ENCODE data around the gene NPPA. TPM values are rescaled to one million over a fixed set of nuclear protein-coding genes. Genes with fewer than 3 reads are reported as not detected.

Gene NPPA
- total RNA-seq, 1 experiment from 2014 or later: not detected

DNA sequence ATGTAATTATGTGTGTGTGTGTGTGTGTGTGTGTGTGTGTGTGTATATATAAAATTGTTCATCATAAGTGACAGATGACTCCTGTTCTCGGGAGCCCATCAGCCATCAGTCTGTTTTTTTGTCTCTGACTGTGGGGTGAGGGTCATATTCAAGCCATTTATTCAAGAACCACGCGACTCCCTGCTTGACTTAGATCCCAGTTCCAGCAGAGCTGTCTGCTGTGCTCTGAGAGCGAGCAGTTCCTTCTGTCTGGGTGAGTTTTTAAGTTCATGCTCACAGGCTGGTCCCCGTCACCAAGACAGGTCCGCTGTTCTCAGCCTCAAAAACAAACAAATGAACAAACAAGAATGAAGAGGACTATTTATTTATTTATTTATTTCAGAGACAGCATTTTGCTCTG is 29.5 kb upstream of the NPPA start:
- Histone ChIP-seq H2AK5ac (ENCODE audit: insufficient read length, low read length) (no peak overlapping the region), H4K5ac (ENCODE audit: insufficient read length, low read depth, low read length) (no peak overlapping the region), H2BK5ac (ENCODE audit: insufficient read length, low read length) (no peak overlapping the region), H2BK15ac (ENCODE audit: low read depth, low read length) (no peak overlapping the region), H3K27ac (ENCODE audit: insufficient read length, low read depth, low read length) (no peak overlapping the region), H3K27me3 (ENCODE audit: insufficient read depth, low read length) (no peaks in the 10 kb centered on the region), H4K8ac (replicated peaks; ENCODE audit: insufficient read length, low read depth, low read length) (no peak overlapping the region), H4K91ac (ENCODE audit: insufficient read length, low read depth, low read length) (no peak overlapping the region), H3K4ac (ENCODE audit: low read depth, low read length) (no peak overlapping the region), H3K23me2 (ENCODE audit: insufficient read length, low read depth, low read length, poor library complexity, severe bottlenecking) (no peaks in the 10 kb centered on the region), H3T11ph (ENCODE audit: low read length) (no peak overlapping the region), H3K79me2 (ENCODE audit: insufficient read depth, low read length) (no peaks in the 10 kb centered on the region), H2BK12ac (ENCODE audit: insufficient read length, low read depth, low read length) (no peak overlapping the region), H3K4me1 (ENCODE audit: insufficient read depth, low read length) (no peaks in the 10 kb centered on the region), H3K56ac (ENCODE audit: insufficient read length, low read depth, low read length) (no peak overlapping the region), H3K4me2 (ENCODE audit: insufficient read depth, insufficient read length, low read length) (no peak overlapping the region), H3K23ac (ENCODE audit: insufficient read length, low read depth, low read length) (no peak overlapping the region), H3K18ac (ENCODE audit: insufficient read length, low read depth, low read length) (no peak overlapping the region), H2AFZ (ENCODE audit: low read length) (no peak overlapping the region), H3K9ac (ENCODE audit: extremely low read depth, insufficient read length, low read length) (no peak overlapping the region), H4K20me1 (ENCODE audit: control insufficient read depth, insufficient read depth, insufficient read length) (no peaks in the 10 kb centered on the region), H3K9me3 (ENCODE audit: control insufficient read depth, low read depth, low read length) (no peaks in the 10 kb centered on the region), H2BK20ac (ENCODE audit: low read depth, low read length, poor library complexity, severe bottlenecking) (no peak overlapping the region), H3K79me1 (ENCODE audit: insufficient read depth, low read depth, low read length, poor library complexity, severe bottlenecking) (no peaks in the 10 kb centered on the region), H2BK120ac (ENCODE audit: low read depth, low read length, poor library complexity, severe bottlenecking) (no peak overlapping the region), H3K14ac (ENCODE audit: insufficient read depth, low read length) (no peak overlapping the region)
- no CpG with 5 or more reads among the region's 6 CpGs for WGBS (ENCODE audit: extremely low coverage, insufficient read length, low lambda C conversion rate)
- TF ChIP-seq CTCF (conservative IDR thresholded peaks at IDR 0.05): no peak
- Mint-ChIP-seq H3K27me3 (ENCODE audit: low read depth) (no peaks in the 10 kb centered on the region; the same call in none of the 2 replicates), H3K27ac (no peak overlapping the region), H3K4me3 (no peak overlapping the region), H3K36me3 (ENCODE audit: insufficient read depth in 1 of 3, low read depth in 3 of 3) (peaks cover 0 to 4% (median 0%) of the 10 kb centered on the region in 3 experiments; a peak in 1 of 7 replicates), H3K4me1 (no peaks in the 10 kb centered on the region; a peak in 1 of 4 replicates), H3K9me3 (peaks cover 0 to 4% of the 10 kb centered on the region in 2 experiments; a peak in 4 of 5 replicates)
- DNase-seq: no peak

All from H9 (cell line).